GM23338 (cell line): ENCODE data around the gene TMIGD3. TPM values are rescaled to one million over a fixed set of nuclear protein-coding genes. Genes with fewer than 3 reads are reported as not detected.
A peak's percentile ranks its signal among the peaks of the same experiment; 100 is the strongest.

ENCODE experiments used
- ATAC-seq: fragments of 200-7000 bp; cut with Tn5 transposase; 3 replicates; pipeline ENCODE4 v1.9.1; 2020
- DNase-seq: peaks from one replicate; pipeline ENCODE4 v3.0.0-alpha.2; 2015; ENCODE audit warnings: low spot score
- H2AFZ ChIP-seq: fragments of 200-600 bp; sonication (generic); 2 replicates; pipeline ENCODE4 v1.8.0; 2016; ENCODE audit warnings: antibody characterized with exemption, mild to moderate bottlenecking, moderate library complexity
- H3F3A ChIP-seq: fragments of 200-600 bp; sonication (generic); replicated peaks from 2 replicates; pipeline ENCODE4 v1.8.0; 2017; ENCODE audit warnings: antibody characterized with exemption, mixed run types, low read depth
- H3K27ac ChIP-seq: fragments of 200-600 bp; sonication (generic); 2 replicates; pipeline ENCODE4 v1.6.1; 2016; ENCODE audit warnings: low read depth
- H3K27me3 ChIP-seq: fragments of 200-600 bp; sonication (generic); 2 replicates; pipeline ENCODE4 v1.8.0; 2016; ENCODE audit warnings: mild to moderate bottlenecking, mixed run types, moderate library complexity; ENCODE audit not compliant: insufficient read depth
- H3K36me3 ChIP-seq: fragments of 200-600 bp; sonication (generic); 2 replicates; pipeline ENCODE4 v1.8.0; 2016; ENCODE audit warnings: mild to moderate bottlenecking; ENCODE audit not compliant: insufficient read depth
- H3K4me1 ChIP-seq: fragments of 200-600 bp; sonication (generic); 2 replicates; pipeline ENCODE4 v1.8.0; 2016; ENCODE audit warnings: mild to moderate bottlenecking, moderate library complexity; ENCODE audit not compliant: insufficient read depth
- H3K4me2 ChIP-seq: fragments of 200-600 bp; sonication (generic); 2 replicates; pipeline ENCODE4 v1.7.1; 2017; ENCODE audit warnings: mixed run types
- H3K4me3 ChIP-seq: fragments of 200-600 bp; sonication (generic); 2 replicates; pipeline ENCODE4 v1.6.1; 2016; ENCODE audit warnings: mixed run types
- H3K79me2 ChIP-seq: fragments of 200-600 bp; sonication (generic); replicated peaks from 2 replicates; pipeline ENCODE4 v1.8.0; 2017; ENCODE audit warnings: mild to moderate bottlenecking; ENCODE audit not compliant: insufficient read depth
- H3K9me2 ChIP-seq: fragments of 200-600 bp; sonication (generic); 2 replicates; pipeline ENCODE4 v1.8.0; 2017; ENCODE audit not compliant: insufficient read depth
- H4K20me1 ChIP-seq: fragments of 200-600 bp; sonication (generic); replicated peaks from 2 replicates; pipeline ENCODE4 v1.8.0; 2017; ENCODE audit warnings: mild to moderate bottlenecking; ENCODE audit not compliant: insufficient read depth
- H3K27ac Mint-ChIP-seq: 2 replicates; pipeline ENCODE4 v1.8.0; 2020; ENCODE audit warnings: inconsistent platforms, mild to moderate bottlenecking, moderate library complexity, mixed read lengths
- H3K27me3 Mint-ChIP-seq: 3 replicates; pipeline ENCODE4 v1.8.0; 2022; ENCODE audit warnings: low read depth, mild to moderate bottlenecking, moderate library complexity, mixed read lengths, inconsistent platforms; ENCODE audit not compliant: insufficient read depth, poor library complexity
- H3K36me3 Mint-ChIP-seq: 3 replicates; pipeline ENCODE4 v1.8.0; 2021; ENCODE audit warnings: low read depth, mild to moderate bottlenecking, inconsistent platforms, moderate library complexity, mixed read lengths
- H3K4me1 Mint-ChIP-seq: 3 replicates; pipeline ENCODE4 v1.8.0; 2020; ENCODE audit warnings: mild to moderate bottlenecking, inconsistent platforms, mixed read lengths
- H3K4me3 Mint-ChIP-seq: 3 replicates; pipeline ENCODE4 v1.8.0; 2021; ENCODE audit warnings: moderate library complexity, mild to moderate bottlenecking, inconsistent platforms, mixed read lengths
- H3K9me3 Mint-ChIP-seq: 3 replicates; pipeline ENCODE4 v1.8.0; 2020; ENCODE audit warnings: moderate library complexity, mild to moderate bottlenecking, inconsistent platforms, mixed read lengths
- ETS1 ChIP-seq: IDR thresholded peaks from 2 replicates; pipeline ENCODE4 v1.6.1; 2016; ENCODE audit warnings: antibody characterized with exemption
- POLR2AphosphoS5 ChIP-seq: IDR thresholded peaks from 2 replicates; pipeline ENCODE4 v1.6.1; 2016; ENCODE audit warnings: antibody characterized with exemption, low read depth
- STAT1 ChIP-seq: IDR thresholded peaks from one replicate; pipeline ENCODE4 v1.6.1; 2016; ENCODE audit warnings: antibody characterized with exemption; ENCODE audit not compliant: unreplicated experiment
- ZNF331 ChIP-seq: fragments of 250-450 bp; sonication (Bioruptor Pico); IDR thresholded peaks from 2 replicates; pipeline ENCODE4 v1.5.0; 2020; ENCODE audit warnings: low read depth, mild to moderate bottlenecking, moderate library complexity
- ZNF462 ChIP-seq: fragments of 250-450 bp; sonication (Bioruptor Pico); IDR thresholded peaks from 2 replicates; pipeline ENCODE4 v1.5.0; 2020; ENCODE audit warnings: mild to moderate bottlenecking, moderate library complexity
- polyA plus RNA-seq: library from polyadenylated mRNA; unstranded; fragments of >200 nt; fragmentation: Nextera tagmentation; extraction: Ambion mirVana; gene quantifications from 2 replicates; pipeline ENCODE4 v1.2.1, GENCODE V29; 2016
- total RNA-seq: library from RNA; depleted of rRNA; stranded (reverse); fragments of >200 nt; shearing (Covaris generic); gene quantifications from 2 replicates; pipeline ENCODE4 v1.2.3, GENCODE V29; 2014

Gene TMIGD3
- total and polyA plus RNA-seq, 2 experiments from 2014 or later: not detected

- TF ChIP-seq ZNF462 (CRISPR knock-in tag) (no peak), POLR2AphosphoS5 (no peak), STAT1 (no peak), ZNF331 (CRISPR knock-in tag) (no peak)
Observed at GRCh38 chr1:111517469-111518225, 14.2 kb upstream of the TMIGD3 start (continued).

GRCh38 chr1:111516005-111516535 lies 12.6 kb upstream of the TMIGD3 start:
- H3K4me3 Mint-ChIP-seq: peak overlapping the region; percentile 75
- peak; percentile 83 for ATAC-seq
- no peaks in the 10 kb centered on the region for H3K9me2 ChIP-seq
- peak; percentile 93 for DNase-seq
- no peaks in the 10 kb centered on the region for H3F3A ChIP-seq
- no peak overlapping the region for H3K27ac ChIP-seq
- no peaks in the 10 kb centered on the region for H3K36me3 ChIP-seq
- H3K9me3 Mint-ChIP-seq: no peaks in the 10 kb centered on the region; the same call in 2 of the 3 replicates
- H3K27ac Mint-ChIP-seq: 0 out of 2 replicates have a peak overlapping the region, but pooled peaks have one; percentile 11
- H3K79me2 ChIP-seq: no peaks in the 10 kb centered on the region
- H3K4me2 ChIP-seq: peak overlapping the region; percentile 82
- H3K4me3 ChIP-seq: peak overlapping the region; percentile 59
- peak overlapping the region; percentile 100 for H2AFZ ChIP-seq
- H3K4me1 ChIP-seq: peaks cover 4% of the 10 kb centered on the region; the same call in 1 of the 2 replicates
- peaks cover 11% of the 10 kb centered on the region; the same call in 1 of the 2 replicates for H3K27me3 ChIP-seq
- H3K36me3 Mint-ChIP-seq: no peaks in the 10 kb centered on the region
- peaks cover 5% of the 10 kb centered on the region; the same call in 2 of the 3 replicates for H3K4me1 Mint-ChIP-seq
- H3K27me3 Mint-ChIP-seq: peaks cover 12% of the 10 kb centered on the region
- H4K20me1 ChIP-seq: no peaks in the 10 kb centered on the region
- TF ChIP-seq ETS1: no peak
- TF ChIP-seq ZNF462 (CRISPR knock-in tag): no peak; the same call in 1 of the 2 replicates
